Activated T-cell treated with anti-CD3 and anti-CD28 coated beads, Interleukin-2, amount 50 U/mL, for 1 hour (primary cell): ENCODE data around the gene KDM3A.

Source experiments
- DNase-seq: peaks from one replicate; pipeline ENCODE4 v3.0.0-alpha.2; 2020

Gene KDM3A, protein sequence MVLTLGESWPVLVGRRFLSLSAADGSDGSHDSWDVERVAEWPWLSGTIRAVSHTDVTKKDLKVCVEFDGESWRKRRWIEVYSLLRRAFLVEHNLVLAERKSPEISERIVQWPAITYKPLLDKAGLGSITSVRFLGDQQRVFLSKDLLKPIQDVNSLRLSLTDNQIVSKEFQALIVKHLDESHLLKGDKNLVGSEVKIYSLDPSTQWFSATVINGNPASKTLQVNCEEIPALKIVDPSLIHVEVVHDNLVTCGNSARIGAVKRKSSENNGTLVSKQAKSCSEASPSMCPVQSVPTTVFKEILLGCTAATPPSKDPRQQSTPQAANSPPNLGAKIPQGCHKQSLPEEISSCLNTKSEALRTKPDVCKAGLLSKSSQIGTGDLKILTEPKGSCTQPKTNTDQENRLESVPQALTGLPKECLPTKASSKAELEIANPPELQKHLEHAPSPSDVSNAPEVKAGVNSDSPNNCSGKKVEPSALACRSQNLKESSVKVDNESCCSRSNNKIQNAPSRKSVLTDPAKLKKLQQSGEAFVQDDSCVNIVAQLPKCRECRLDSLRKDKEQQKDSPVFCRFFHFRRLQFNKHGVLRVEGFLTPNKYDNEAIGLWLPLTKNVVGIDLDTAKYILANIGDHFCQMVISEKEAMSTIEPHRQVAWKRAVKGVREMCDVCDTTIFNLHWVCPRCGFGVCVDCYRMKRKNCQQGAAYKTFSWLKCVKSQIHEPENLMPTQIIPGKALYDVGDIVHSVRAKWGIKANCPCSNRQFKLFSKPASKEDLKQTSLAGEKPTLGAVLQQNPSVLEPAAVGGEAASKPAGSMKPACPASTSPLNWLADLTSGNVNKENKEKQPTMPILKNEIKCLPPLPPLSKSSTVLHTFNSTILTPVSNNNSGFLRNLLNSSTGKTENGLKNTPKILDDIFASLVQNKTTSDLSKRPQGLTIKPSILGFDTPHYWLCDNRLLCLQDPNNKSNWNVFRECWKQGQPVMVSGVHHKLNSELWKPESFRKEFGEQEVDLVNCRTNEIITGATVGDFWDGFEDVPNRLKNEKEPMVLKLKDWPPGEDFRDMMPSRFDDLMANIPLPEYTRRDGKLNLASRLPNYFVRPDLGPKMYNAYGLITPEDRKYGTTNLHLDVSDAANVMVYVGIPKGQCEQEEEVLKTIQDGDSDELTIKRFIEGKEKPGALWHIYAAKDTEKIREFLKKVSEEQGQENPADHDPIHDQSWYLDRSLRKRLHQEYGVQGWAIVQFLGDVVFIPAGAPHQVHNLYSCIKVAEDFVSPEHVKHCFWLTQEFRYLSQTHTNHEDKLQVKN (N-terminal part only)

GRCh38 chr2:86440631-86441391, at the start of gene KDM3A:
Gene KDM3A (plus strand): TSS chr2:86441371. CDS start chr2:86442048, 677 bp downstream.
- peak; percentile 98 for DNase-seq

DNA sequence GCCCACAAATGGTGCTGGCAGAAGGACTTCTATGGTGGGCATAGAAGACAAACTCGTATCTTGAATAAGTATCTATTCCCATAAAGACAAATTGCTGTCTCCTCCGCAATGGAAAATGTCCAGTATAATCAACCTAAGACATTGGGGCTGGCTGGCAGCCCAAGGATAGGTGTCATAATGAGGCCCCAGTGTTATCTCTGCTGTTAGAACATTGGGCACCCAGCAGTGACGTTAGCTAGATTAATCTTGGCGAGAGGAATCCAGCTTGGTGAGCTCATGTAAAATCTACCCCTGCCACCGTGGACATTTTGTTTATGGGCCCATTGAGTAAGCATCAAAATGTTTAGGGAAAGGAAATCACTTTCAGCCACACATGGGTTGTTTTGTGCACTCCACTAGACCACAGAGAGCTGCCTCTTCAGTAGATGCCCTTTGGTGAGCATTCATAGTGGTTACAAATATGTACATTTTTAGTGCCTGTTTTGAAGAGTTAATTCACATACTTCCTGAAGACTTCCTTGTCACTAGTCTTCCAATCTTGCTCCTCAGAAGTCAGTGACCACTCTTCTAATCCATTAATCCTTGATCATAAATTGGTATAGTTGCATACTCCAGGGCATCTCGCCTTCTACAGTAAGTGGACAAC, 48.2 kb upstream of the KDM3A start:
- no peak for DNase-seq

GRCh38 chr2:86393521-86394491, 47.4 kb upstream of the KDM3A start:
- DNase-seq, result no peak

DNA sequence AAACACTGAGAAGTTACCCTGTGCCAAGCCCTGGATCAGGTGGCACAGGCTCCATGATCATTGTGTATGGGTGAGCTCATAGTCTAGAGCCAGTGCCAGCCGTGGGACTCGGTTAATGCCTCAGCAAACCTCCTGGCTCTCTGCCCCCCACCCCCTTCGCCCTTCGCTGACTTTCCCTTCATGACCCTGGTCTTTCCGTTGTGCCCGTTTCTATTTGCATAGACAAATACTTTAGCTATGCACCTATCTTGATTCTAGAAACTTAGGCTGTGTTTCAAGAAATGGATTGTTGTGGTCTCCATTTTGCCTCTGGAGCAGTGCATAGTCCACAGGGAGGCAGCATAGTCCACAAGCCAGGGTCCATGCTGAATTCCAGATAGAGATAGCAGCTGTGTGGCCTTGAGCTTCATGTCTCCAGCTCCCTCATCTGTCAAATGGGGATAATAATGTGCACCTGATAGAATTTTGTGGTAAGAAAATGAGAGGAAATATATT, 44.8 kb upstream of the KDM3A start:
- no peak for DNase-seq

- no peak for DNase-seq
Measured at GRCh38 chr2:86397986-86398385, 43.2 kb upstream of the KDM3A start.

DNA sequence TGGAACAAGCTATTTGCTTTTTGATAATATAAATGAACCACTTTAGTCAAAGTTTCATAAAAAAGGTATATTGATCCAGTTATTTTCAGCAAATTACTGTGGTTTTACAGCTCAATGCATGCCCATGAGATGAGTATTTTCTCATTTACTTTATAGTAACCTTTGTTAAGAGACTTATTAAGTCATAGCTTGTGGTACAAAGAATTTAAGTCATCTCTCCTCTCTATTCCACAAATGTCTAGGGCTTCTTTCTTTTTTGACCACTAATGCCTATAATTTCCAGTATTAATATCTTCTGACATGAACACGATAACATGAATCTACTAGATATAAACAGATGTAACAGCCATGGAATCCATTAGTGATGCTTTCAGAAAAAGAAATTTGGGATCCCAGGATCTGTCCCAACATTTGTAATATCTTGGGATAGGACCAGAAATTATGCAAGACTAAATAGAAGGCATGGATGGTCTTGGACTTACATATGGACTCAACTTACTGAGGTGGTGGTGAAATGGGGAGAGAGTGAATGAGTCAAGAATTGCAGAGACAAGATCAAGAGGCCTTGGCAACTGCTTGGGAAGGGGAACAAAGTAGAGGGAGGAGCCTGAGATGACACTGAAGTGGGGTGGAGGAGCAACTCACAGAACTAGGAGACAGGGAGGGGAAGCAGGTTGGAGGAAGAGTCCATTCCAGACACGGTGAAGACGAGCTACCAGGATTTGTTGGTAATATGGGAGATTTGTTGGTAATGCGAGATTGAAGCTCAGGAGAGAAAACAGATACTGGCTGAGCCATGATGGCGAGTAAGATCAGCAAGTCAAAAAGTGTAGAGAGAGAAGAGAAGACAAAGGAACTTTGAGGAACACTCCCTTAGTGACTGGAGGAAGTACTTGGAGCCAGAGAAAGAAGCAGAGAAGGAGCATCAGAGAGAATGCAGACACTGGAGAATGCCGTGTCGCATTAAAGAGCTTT, 42.4 kb upstream of the KDM3A start:
- no peak for DNase-seq

- no peak for DNase-seq
Measured at GRCh38 chr2:86400321-86400720, 40.9 kb upstream of the KDM3A start.

- no peak for DNase-seq
Measured at GRCh38 chr2:86410581-86410980, 30.6 kb upstream of the KDM3A start.

- DNase-seq, result no peak
Measured at GRCh38 chr2:86411396-86411795, 29.8 kb upstream of the KDM3A start.

DNA sequence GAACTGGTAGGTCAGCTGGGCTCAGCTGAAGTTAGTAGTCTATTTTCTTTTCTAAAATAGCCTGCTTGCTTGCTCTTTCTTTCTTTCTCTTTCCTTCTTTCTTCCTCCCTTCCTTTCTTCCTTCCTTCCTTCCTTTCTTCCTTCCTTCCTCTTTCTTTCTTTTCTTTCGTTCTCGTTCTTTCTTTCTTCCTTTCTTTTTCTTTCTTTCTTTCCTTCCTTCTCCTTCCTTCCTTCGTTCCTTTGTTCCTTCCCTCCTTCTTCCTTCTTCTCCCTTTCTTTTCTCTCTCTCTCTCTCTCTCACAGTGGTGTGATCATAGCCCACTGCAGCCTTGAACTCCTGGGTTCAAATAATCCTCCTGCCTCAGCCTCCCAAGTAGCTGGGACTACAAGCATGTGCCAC, 29.2 kb upstream of the KDM3A start:
- DNase-seq, result no peak

DNA sequence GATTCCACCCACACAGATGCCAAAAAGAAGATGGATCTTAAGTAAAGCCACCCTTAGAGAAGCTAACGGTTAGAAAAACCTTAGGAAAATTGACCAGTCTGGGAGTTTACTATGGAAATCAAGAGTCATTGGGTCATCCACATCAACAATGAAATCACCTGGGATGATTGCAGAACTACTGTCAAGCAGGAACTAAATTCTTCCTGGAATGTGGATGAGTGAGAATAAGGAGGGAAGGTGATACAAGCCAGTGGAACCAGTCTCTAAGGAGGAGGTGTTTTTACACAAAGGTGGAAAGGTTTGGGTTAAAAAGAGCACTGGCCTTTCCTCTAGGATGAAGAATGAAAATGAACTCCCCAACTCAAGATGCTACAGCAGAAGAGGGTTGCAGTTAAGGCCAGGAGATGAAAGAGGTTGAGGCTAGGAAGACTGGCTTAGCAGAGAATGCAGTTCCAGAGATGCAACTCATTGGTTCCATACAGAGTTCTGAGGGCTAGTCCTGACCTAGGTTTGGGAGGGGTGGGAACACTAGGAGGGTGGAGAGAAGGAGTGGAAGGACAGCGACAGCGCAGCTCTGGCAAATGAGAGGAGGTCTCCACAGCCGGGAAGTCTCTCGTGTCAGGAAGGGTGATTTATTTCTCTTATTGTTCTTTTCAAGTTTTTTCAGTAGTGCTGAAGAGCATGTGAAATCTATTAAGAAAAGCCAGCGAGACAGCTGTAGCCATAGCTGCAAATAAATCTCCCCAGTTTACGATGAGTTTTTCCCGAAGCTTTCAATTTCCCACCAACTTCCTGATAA, 27.7 kb upstream of the KDM3A start:
- no peak for DNase-seq

- DNase-seq, result no peak
Measured at GRCh38 chr2:86414996-86415395, 26.2 kb upstream of the KDM3A start.

GRCh38 chr2:86416146-86416545, 25.0 kb upstream of the KDM3A start:
- no peak for DNase-seq

DNA sequence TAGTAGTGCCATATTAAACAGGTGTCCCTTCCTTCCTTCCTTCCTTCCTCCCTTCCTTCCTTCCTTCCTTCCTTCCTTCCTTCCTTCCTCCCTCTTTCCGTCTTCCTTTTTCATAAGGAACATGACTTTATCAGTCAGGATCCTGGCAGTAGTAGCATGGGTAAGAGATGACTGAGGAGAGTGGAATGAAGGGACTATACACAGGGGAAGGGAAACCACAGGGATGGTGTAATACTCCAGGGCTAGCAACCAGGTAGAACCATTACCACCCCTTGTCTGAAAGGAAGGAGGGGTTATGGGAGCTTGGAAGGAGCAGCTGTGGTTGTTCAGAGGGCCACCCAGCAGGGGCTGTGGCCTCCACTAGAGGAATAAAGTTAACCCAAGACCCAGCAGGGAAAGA, 23.2 kb upstream of the KDM3A start:
- no peak for DNase-seq

DNA sequence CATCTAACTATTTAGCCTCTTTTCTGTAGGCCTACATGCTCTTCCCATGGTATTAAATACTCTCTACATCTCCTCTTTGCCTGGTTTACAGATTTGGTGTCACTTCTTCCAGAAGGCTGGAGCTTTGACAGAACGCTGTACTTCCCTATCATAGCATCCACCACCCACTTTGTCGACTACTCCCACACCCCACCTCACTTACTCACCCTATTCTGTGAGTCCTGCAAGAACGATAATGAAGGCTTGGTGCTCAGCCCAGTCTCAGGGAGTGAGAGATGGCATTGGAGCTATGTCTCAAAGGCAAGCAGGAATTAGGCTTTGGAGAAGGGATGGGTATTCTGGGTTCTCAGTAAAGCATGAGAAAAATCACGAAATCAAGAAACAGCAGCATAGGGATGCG, 20.3 kb upstream of the KDM3A start:
- DNase-seq, result no peak

- DNase-seq, result no peak
Measured at GRCh38 chr2:86426271-86426670, 14.9 kb upstream of the KDM3A start.

DNA sequence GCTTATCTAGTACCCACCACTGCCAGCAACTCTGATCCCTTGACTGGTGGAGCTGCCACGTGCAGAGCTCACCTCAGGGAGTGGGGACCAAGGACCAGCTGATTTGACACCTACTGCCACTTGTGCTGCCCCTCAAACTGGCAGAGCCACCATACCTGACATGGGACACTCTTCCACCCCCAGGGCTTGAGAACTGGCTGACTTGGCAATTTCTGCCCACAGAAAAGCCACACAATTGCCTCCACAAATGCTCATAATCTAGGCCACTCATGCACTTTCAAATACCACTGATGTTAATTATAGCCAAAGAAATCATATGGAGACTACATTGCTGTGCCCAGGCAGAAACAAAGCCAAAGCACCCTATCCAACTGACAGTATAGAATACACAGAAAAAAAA, 11.8 kb upstream of the KDM3A start:
- DNase-seq, result no peak

DNA sequence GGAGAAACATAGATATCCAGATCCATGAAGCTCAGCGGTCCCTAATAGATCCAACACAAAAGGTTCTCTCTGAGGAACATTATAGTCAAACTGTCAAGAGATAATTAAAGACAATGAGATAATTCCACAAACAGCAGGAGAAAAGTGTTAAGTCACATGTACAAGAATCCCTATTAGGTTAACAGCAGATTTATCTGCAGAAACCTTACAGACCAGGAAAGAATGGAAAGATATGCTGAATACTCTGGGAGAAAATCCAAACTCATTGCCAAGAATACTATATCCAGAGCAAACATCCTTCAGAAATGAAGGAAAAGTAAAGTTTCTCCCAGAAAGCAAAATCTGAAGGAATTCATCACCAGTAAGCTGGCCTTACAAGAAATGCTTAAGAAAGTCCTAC, 10.8 kb upstream of the KDM3A start:
- DNase-seq, result no peak
